ENCODE data around the gene UBQLN1. TPM values are rescaled to one million over a fixed set of nuclear protein-coding genes. Genes with fewer than 3 reads are reported as not detected.

The UBQLN1 gene
- total RNA-seq, 4 donors from 2014 or later = 65.4 to 120 (median 78.5) TPM

- H3K9me3 ChIP-seq = no peaks in the 10 kb centered on the region
- 34 to 42% methylated on average over 7 to 8 of the region's 8 CpGs for WGBS, 2 donors
- no peaks in the 10 kb centered on the region for H3K4me1 ChIP-seq
- no peak for DNase-seq
- TF ChIP-seq, protein P1, sequence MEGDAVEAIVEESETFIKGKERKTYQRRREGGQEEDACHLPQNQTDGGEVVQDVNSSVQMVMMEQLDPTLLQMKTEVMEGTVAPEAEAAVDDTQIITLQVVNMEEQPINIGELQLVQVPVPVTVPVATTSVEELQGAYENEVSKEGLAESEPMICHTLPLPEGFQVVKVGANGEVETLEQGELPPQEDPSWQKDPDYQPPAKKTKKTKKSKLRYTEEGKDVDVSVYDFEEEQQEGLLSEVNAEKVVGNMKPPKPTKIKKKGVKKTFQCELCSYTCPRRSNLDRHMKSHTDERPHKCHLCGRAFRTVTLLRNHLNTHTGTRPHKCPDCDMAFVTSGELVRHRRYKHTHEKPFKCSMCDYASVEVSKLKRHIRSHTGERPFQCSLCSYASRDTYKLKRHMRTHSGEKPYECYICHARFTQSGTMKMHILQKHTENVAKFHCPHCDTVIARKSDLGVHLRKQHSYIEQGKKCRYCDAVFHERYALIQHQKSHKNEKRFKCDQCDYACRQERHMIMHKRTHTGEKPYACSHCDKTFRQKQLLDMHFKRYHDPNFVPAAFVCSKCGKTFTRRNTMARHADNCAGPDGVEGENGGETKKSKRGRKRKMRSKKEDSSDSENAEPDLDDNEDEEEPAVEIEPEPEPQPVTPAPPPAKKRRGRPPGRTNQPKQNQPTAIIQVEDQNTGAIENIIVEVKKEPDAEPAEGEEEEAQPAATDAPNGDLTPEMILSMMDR (IDR thresholded peaks at IDR 0.05) = peak; percentile 58 to 78 (median 70)
- no peak for TF ChIP-seq POLR2A (IDR thresholded peaks at IDR 0.05)
- H3K27me3 ChIP-seq = no peaks in the 10 kb centered on the region
- intact Hi-C loops (cut with DNase I) = no loop called here
- H3K36me3 ChIP-seq = peaks cover 4 to 58% (median 8%) of the 10 kb centered on the region in 3 donors
- no peak overlapping the region for H3K4me3 ChIP-seq
- H3K27ac ChIP-seq = no peak overlapping the region
Measured at GRCh38 chr9:83649080-83649479, 58.7 kb downstream of the UBQLN1 start.

DNA sequence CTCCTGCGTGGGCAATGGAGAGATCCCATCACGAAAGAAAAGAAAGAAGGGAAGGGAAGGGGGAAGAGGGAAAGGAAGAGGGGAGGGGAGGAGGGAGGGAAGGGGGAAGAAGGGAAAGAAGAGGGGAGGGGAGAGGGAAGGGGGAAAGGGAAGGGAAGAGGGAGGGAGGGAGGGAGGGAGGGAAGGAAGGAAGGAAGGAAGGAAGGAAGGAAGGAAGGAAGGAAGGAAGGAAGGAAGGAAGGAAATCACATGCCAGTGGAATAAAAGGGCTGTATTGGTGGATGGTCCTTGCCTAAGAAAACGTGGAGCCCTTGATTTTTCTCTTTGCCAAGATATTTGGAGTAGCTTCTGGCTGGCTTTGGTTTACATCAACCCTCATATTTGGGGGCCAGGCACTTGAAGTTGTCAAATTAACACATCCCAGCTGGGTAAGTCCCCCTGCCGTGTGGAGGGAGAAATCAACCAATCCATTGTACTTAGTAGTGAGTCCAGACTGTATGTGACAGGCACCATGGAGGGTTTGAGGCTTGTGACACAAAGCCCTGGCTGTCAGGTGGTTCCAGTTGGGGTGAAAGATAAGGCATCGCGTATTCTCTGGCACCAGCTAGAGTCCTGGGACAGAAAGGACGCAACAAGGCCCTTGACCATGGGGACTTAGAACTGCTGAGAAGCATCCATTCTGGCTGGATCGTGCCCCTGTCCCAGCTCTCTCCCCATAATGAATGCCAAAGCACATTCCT, 61.1 kb downstream of the UBQLN1 start:
- no peak overlapping the region for H3K4me3 ChIP-seq
- no peaks in the 10 kb centered on the region for H3K27me3 ChIP-seq
- no peaks in the 10 kb centered on the region for H3K9me3 ChIP-seq
- peaks cover 0 to 39% (median 0%) of the 10 kb centered on the region in 3 donors for H3K36me3 ChIP-seq
- no peak for DNase-seq
- intact Hi-C loops (cut with DNase I) = no loop called here
- 74 to 86% methylated on average over 6 to 8 of the region's 8 CpGs for WGBS, 2 donors
- TF ChIP-seq, protein P1 (IDR thresholded peaks at IDR 0.05) = no peak
- TF ChIP-seq POLR2A (IDR thresholded peaks at IDR 0.05) = no peak
- H3K4me1 ChIP-seq = no peaks in the 10 kb centered on the region
- no peak overlapping the region for H3K27ac ChIP-seq

DNA sequence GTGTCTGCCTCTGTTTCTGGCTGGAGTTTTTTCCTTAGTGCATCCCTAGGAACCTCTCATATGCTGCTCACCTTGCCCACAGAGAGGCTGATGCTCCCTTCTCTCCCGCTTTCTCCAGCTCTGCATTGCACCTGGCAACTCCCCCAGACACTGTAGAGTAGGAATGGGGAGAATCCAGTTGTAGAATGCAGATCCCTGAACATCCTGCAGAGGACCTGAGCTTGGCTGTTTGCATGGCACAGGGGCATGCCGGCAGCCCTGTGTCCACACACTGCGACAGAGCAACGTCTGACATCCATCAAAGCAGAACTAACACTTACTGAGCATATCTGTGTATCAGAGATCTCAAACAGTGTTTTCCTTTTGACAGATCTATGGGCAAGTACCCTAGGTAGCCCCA, 65.0 kb downstream of the UBQLN1 start:
- no peak for TF ChIP-seq POLR2A (IDR thresholded peaks at IDR 0.05)
- TF ChIP-seq, protein P1 (IDR thresholded peaks at IDR 0.05) = no peak
- Histone ChIP-seq H3K4me1 (no peaks in the 10 kb centered on the region), H3K27me3 (no peaks in the 10 kb centered on the region), H3K27ac (no peak overlapping the region), H3K9me3 (no peaks in the 10 kb centered on the region), H3K4me3 (no peak overlapping the region), H3K36me3 (peaks cover 0 to 19% (median 0%) of the 10 kb centered on the region in 3 donors)
- WGBS, 2 donors = 73 to 100% methylated on average over 1 to 4 of the region's 4 CpGs
- DNase-seq = no peak
- intact Hi-C loops (cut with DNase I) = no loop called here

- no peaks in the 10 kb centered on the region for H3K4me1 ChIP-seq
- H3K36me3 ChIP-seq = peaks cover 0 to 5% (median 0%) of the 10 kb centered on the region in 3 donors
- H3K27ac ChIP-seq = no peak overlapping the region
- H3K9me3 ChIP-seq = no peaks in the 10 kb centered on the region
- WGBS, 2 donors = 58 to 75% methylated on average over 1 of the region's 1 CpG
- no peaks in the 10 kb centered on the region for H3K27me3 ChIP-seq
- no peak overlapping the region for H3K4me3 ChIP-seq
- TF ChIP-seq, protein P1 (IDR thresholded peaks at IDR 0.05) = no peak
- TF ChIP-seq POLR2A (IDR thresholded peaks at IDR 0.05) = no peak
- DNase-seq = no peak
- intact Hi-C loops (cut with DNase I) = no loop called here
Measured at GRCh38 chr9:83639266-83639665, 68.5 kb downstream of the UBQLN1 start.

DNA sequence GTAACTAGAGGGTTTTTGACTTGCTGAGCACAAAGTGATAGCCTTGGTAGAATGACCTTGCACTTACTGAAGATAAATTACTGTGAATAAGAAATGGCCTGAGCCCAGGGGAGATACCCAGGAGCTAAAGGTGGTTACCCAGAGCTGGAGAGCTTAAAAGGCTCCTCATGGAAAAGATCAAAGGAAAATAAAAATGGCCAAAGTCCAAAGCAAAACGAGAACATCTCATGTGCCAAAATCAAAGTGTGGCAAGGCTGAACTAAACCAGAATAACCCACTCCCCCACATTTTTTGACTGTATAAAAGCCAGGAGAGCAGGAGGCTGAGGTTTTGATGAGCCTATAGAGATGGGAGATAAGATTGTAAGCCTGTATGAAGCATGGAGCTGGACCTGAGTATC, 70.4 kb downstream of the UBQLN1 start:
- no peak for DNase-seq
- Histone ChIP-seq H3K4me1 (no peaks in the 10 kb centered on the region), H3K36me3 (no peaks in the 10 kb centered on the region), H3K27me3 (no peaks in the 10 kb centered on the region), H3K4me3 (no peak overlapping the region), H3K9me3 (no peaks in the 10 kb centered on the region), H3K27ac (no peak overlapping the region)
- WGBS, 2 donors = 18 to 40% methylated on average over 1 of the region's 1 CpG
- intact Hi-C loops (cut with DNase I) = no loop called here
- TF ChIP-seq POLR2A (IDR thresholded peaks at IDR 0.05) = no peak
- TF ChIP-seq, protein P1 (IDR thresholded peaks at IDR 0.05) = no peak
